Cardiac muscle cell (in vitro differentiated cells and primary cell): Measurements from ENCODE around the gene FN3K. TPM values are rescaled to one million over a fixed set of nuclear protein-coding genes. Genes with fewer than 3 reads are reported as not detected.

Experiments used
- DNase-seq, 2 donors: peaks; one replicate each; pipeline versions ENCODE4 v3.0.0 to v3.0.0-alpha.2; 2010 to 2017; ENCODE audit warnings: low read depth in 1 of 2, low spot score in 1 of 2
- H3K27ac ChIP-seq: fragments of 200-600 bp; sonication (generic); 2 replicates; pipeline ENCODE4 v1.5.1; 2016
- H3K27me3 ChIP-seq: fragments of 200-600 bp; sonication (generic); 2 replicates; pipeline ENCODE4 v1.6.0; 2016; ENCODE audit warnings: control low read depth
- H3K36me3 ChIP-seq: fragments of 200-600 bp; sonication (generic); 2 replicates; pipeline ENCODE4 v1.5.1; 2016; ENCODE audit warnings: control low read depth
- H3K4me1 ChIP-seq: fragments of 200-600 bp; sonication (generic); 2 replicates; pipeline ENCODE4 v1.8.1; 2017; ENCODE audit warnings: low read depth, mild to moderate bottlenecking, mixed run types
- H3K4me3 ChIP-seq: fragments of 200-600 bp; sonication (generic); 2 replicates; pipeline ENCODE4 v1.5.1; 2016; ENCODE audit warnings: mild to moderate bottlenecking
- H3K9me3 ChIP-seq: fragments of 200-600 bp; sonication (generic); 2 replicates; pipeline ENCODE4 v1.5.1; 2017; ENCODE audit warnings: low read depth, mild to moderate bottlenecking, control low read depth
- polyA plus RNA-seq: library from polyadenylated mRNA; unstranded; fragments of >200 nt; fragmentation: Nextera tagmentation; extraction: Ambion mirVana; gene quantifications from 2 replicates; pipeline ENCODE4 v1.2.1, GENCODE V29; 2016
- total RNA-seq: library from RNA; depleted of rRNA; stranded (reverse); fragments of >200 nt; gene quantifications from 2 replicates; pipeline ENCODE4 v1.2.3, GENCODE V29; 2016
- TF ChIP-seq, protein P1 (sequence below): IDR thresholded peaks from 2 replicates; pipeline ENCODE4 v1.5.1; 2012; ENCODE audit warnings: low read depth, mild to moderate bottlenecking, low read length

The FN3K gene
- total and polyA plus RNA-seq, 2 experiments from 2014 or later = 10.3 to 20.6 TPM

DNA sequence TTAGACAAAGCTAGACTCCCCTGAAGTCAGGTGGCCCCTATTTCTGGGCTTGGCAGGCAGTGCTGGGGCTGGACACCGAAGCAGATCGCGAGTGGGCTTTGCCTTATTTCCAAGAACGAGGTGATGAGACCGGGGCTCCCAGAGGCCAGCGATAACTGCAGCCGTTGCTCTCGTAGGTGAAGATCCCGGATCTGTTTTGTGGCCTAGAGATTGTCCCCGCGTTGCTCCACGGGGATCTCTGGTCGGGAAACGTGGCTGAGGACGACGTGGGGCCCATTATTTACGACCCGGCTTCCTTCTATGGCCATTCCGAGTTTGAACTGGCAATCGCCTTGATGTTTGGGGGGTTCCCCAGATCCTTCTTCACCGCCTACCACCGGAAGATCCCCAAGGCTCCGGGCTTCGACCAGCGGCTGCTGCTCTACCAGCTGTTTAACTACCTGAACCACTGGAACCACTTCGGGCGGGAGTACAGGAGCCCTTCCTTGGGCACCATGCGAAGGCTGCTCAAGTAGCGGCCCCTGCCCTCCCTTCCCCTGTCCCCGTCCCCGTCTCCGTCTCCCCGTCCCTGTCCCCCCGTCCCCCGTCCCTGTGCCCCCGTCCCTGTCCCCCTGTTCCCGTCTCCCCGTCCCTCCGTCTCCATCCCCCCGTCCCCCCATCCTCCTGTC lies 15.0 kb downstream of the FN3K start:
- TF ChIP-seq, protein P1, sequence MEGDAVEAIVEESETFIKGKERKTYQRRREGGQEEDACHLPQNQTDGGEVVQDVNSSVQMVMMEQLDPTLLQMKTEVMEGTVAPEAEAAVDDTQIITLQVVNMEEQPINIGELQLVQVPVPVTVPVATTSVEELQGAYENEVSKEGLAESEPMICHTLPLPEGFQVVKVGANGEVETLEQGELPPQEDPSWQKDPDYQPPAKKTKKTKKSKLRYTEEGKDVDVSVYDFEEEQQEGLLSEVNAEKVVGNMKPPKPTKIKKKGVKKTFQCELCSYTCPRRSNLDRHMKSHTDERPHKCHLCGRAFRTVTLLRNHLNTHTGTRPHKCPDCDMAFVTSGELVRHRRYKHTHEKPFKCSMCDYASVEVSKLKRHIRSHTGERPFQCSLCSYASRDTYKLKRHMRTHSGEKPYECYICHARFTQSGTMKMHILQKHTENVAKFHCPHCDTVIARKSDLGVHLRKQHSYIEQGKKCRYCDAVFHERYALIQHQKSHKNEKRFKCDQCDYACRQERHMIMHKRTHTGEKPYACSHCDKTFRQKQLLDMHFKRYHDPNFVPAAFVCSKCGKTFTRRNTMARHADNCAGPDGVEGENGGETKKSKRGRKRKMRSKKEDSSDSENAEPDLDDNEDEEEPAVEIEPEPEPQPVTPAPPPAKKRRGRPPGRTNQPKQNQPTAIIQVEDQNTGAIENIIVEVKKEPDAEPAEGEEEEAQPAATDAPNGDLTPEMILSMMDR = no peak
- Histone ChIP-seq H3K4me3 (no peak overlapping the region), H3K4me1 (peaks cover 6% of the 10 kb centered on the region), H3K27ac (no peak overlapping the region), H3K36me3 (no peaks in the 10 kb centered on the region), H3K9me3 (no peaks in the 10 kb centered on the region), H3K27me3 (no peaks in the 10 kb centered on the region)
- no peak for DNase-seq

- H3K9me3 ChIP-seq = no peaks in the 10 kb centered on the region
- peak overlapping the region; percentile 90 for H3K4me3 ChIP-seq
- no peak overlapping the region for H3K27ac ChIP-seq
- H3K36me3 ChIP-seq = no peaks in the 10 kb centered on the region
- no peak for DNase-seq
- no peaks in the 10 kb centered on the region for H3K27me3 ChIP-seq
- H3K4me1 ChIP-seq = peaks cover 6% of the 10 kb centered on the region
- TF ChIP-seq, protein P1 = no peak
Observed at GRCh38 chr17:82751171-82751570, 15.8 kb downstream of the FN3K start.

- no peaks in the 10 kb centered on the region for H3K36me3 ChIP-seq
- H3K4me3 ChIP-seq = peak within 1 kb of the TSS; percentile 90
- H3K9me3 ChIP-seq = no peaks in the 10 kb centered on the region
- no peaks in the 10 kb centered on the region for H3K27me3 ChIP-seq
- TF ChIP-seq, protein P1 = no peak
- peak; percentile 92 to 94 for DNase-seq
- H3K27ac ChIP-seq = peak within 1 kb of the TSS; percentile 82
- peaks cover 6% of the 10 kb centered on the region for H3K4me1 ChIP-seq
Observed at GRCh38 chr17:82751571-82752370, 16.4 kb downstream of the FN3K start, which contains the start of gene TBCD. TSS of gene TBCD (plus strand) at chr17:82752065. CDS start at chr17:82752194, 129 bp downstream.

- TF ChIP-seq, protein P1 = no peak
- H3K36me3 ChIP-seq = no peaks in the 10 kb centered on the region
- DNase-seq = peak; percentile 27 to 52
- peak overlapping the region; percentile 82 for H3K27ac ChIP-seq
- no peaks in the 10 kb centered on the region for H3K9me3 ChIP-seq
- H3K4me1 ChIP-seq = peaks cover 6% of the 10 kb centered on the region
- peak overlapping the region; percentile 90 for H3K4me3 ChIP-seq
- no peaks in the 10 kb centered on the region for H3K27me3 ChIP-seq
Observed at GRCh38 chr17:82752371-82753200, 17.2 kb downstream of the FN3K start.

DNA sequence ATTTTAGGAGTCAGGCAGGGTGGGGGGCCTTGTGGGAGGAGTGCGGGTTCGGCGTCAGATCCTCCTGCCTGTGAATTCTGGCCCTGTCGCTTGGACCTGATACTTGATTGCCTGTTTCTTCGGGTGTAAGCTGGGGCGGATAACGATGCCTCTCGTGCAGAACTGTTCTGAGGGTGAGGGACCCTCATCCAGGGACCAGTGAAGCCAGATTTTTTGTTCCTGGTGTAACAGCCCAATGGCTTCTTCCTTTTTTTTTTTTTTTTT lies 17.7 kb downstream of the FN3K start:
- Histone ChIP-seq H3K36me3 (no peaks in the 10 kb centered on the region), H3K27ac (no peak overlapping the region), H3K4me1 (peaks cover 6% of the 10 kb centered on the region), H3K9me3 (no peaks in the 10 kb centered on the region), H3K27me3 (no peaks in the 10 kb centered on the region), H3K4me3 (peak overlapping the region; percentile 90)
- DNase-seq = no peak
- TF ChIP-seq, protein P1 = no peak
